SK-N-SH treated with all-trans-retinoic acid at 6 μM for 48 hours (cell line): Measurements from ENCODE around the gene ANXA11.

ENCODE experiments used
- ARNTL ChIP-seq: fragments of 450-650 bp; formaldehyde crosslinking; IDR thresholded peaks from 2 replicates; pipeline ENCODE4 v1.5.0; 2020; ENCODE audit warnings: low read depth, mild to moderate bottlenecking, moderate library complexity, borderline replicate concordance
- ESRRG ChIP-seq: fragments of 250-450 bp; sonication (Bioruptor Pico); IDR thresholded peaks from 2 replicates; pipeline ENCODE4 v1.6.1; 2021; ENCODE audit warnings: mild to moderate bottlenecking
- ISL1 ChIP-seq: fragments of 250-450 bp; sonication (Bioruptor Pico); IDR thresholded peaks from 2 replicates; pipeline ENCODE4 v2.1.2; 2022; ENCODE audit warnings: mild to moderate bottlenecking, moderate library complexity
- RARB ChIP-seq: fragments of 250-450 bp; sonication (Bioruptor Pico); IDR thresholded peaks from 2 replicates; pipeline ENCODE4 v1.8.0; 2021; ENCODE audit warnings: mild to moderate bottlenecking, moderate library complexity
- TOX ChIP-seq: fragments of 250-450 bp; sonication (Bioruptor Pico); IDR thresholded peaks from 2 replicates; pipeline ENCODE4 v1.8.0; 2021; ENCODE audit warnings: mild to moderate bottlenecking, moderate library complexity, borderline replicate concordance
- ZC3H10 ChIP-seq: fragments of 250-450 bp; sonication (Bioruptor Pico); IDR thresholded peaks from 2 replicates; pipeline ENCODE4 v1.5.1; 2021; ENCODE audit warnings: mild to moderate bottlenecking, moderate library complexity
- TF ChIP-seq, protein P1 (sequence below): fragments of 250-450 bp; sonication (Bioruptor Pico); IDR thresholded peaks from 2 replicates; pipeline ENCODE4 v1.8.0; 2020; ENCODE audit warnings: mild to moderate bottlenecking, moderate library complexity, borderline replicate concordance

DNA sequence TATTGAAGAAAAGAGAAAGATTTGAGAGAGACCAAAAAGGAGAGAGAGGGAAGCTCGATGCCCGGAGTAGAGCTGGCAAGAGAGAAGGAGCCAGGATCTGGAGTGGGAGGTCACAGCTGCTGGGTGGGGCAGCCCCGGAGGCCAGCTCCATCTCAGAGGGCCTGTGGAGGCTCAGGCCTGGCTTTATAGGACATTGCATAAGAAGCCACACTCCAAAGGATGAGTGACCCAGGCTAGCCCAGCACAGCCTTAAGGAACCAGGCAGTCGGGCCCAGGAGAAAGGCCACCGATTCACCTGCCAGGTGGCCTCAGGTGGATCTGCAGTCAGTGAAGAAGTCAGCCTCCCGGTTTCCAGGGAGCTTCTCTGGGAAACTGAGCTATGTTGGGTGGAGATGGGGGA lies 72.1 kb downstream of the ANXA11 start:
- TF ChIP-seq ZC3H10 (CRISPR knock-in tag) (no peak), RARB (CRISPR knock-in tag) (no peak), ARNTL (CRISPR knock-in tag) (no peak), ISL1 (CRISPR knock-in tag) (no peak), ESRRG (CRISPR knock-in tag) (no peak), TOX (no peak)
- TF ChIP-seq, protein P1, sequence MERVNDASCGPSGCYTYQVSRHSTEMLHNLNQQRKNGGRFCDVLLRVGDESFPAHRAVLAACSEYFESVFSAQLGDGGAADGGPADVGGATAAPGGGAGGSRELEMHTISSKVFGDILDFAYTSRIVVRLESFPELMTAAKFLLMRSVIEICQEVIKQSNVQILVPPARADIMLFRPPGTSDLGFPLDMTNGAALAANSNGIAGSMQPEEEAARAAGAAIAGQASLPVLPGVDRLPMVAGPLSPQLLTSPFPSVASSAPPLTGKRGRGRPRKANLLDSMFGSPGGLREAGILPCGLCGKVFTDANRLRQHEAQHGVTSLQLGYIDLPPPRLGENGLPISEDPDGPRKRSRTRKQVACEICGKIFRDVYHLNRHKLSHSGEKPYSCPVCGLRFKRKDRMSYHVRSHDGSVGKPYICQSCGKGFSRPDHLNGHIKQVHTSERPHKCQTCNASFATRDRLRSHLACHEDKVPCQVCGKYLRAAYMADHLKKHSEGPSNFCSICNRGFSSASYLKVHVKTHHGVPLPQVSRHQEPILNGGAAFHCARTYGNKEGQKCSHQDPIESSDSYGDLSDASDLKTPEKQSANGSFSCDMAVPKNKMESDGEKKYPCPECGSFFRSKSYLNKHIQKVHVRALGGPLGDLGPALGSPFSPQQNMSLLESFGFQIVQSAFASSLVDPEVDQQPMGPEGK (CRISPR knock-in tag), result no peak
